ENCODE data around the gene PTH2R. TPM values are rescaled to one million over a fixed set of nuclear protein-coding genes. Genes with fewer than 3 reads are reported as not detected.

Gene PTH2R
- total RNA-seq, 1 experiment from 2014 or later, result not detected

- CTCF ChIA-PET, result no interaction called here
- Histone ChIP-seq H3F3A (ENCODE audit: insufficient read depth, low read depth) (no peaks in the 10 kb centered on the region), H3K4me3 (no peak overlapping the region), H4K20me1 (ENCODE audit: insufficient read depth) (no peaks in the 10 kb centered on the region), H3K4me2 (no peak overlapping the region), H3K9me2 (ENCODE audit: insufficient read depth) (no peaks in the 10 kb centered on the region; the same call in 1 of the 2 replicates), H3K9me3 (ENCODE audit: insufficient read depth, low read depth) (no peaks in the 10 kb centered on the region), H3K4me1 (replicated peaks; ENCODE audit: insufficient read depth) (no peaks in the 10 kb centered on the region), H2AFZ (no peak overlapping the region), H3K36me3 (ENCODE audit: low read depth) (no peaks in the 10 kb centered on the region), H3K79me2 (ENCODE audit: low read depth) (no peaks in the 10 kb centered on the region), H3K27me3 (ENCODE audit: insufficient read depth, low read depth) (no peaks in the 10 kb centered on the region), H3K27ac (no peak overlapping the region)
- no TSS peak for BruUV-seq (replicated peaks)
- TF ChIP-seq EZH2 (IDR thresholded peaks at IDR 0.05; ENCODE audit: low read depth), result no peak
- no peak for TF ChIP-seq CTCF (conservative IDR thresholded peaks at IDR 0.05)
- POLR2A ChIA-PET (ENCODE audit: unreplicated experiment), result no interaction called here
- DNase-seq, result no peak
- intact Hi-C loops (cut with micrococcal nuclease; ENCODE audit: unreplicated experiment), result no loop called here
Observed at GRCh38 chr2:208451061-208451460, 44.5 kb downstream of the PTH2R start.

GRCh38 chr2:208454861-208455260, 48.3 kb downstream of the PTH2R start:
- Histone ChIP-seq H3K9me3 (ENCODE audit: insufficient read depth, low read depth) (no peaks in the 10 kb centered on the region), H3K79me2 (ENCODE audit: low read depth) (no peaks in the 10 kb centered on the region), H3K9me2 (ENCODE audit: insufficient read depth) (no peaks in the 10 kb centered on the region; the same call in 1 of the 2 replicates), H3F3A (ENCODE audit: insufficient read depth, low read depth) (no peaks in the 10 kb centered on the region), H3K4me1 (replicated peaks; ENCODE audit: insufficient read depth) (no peaks in the 10 kb centered on the region), H4K20me1 (ENCODE audit: insufficient read depth) (no peaks in the 10 kb centered on the region), H2AFZ (no peak overlapping the region), H3K27ac (no peak overlapping the region), H3K4me2 (no peak overlapping the region), H3K36me3 (ENCODE audit: low read depth) (no peaks in the 10 kb centered on the region), H3K27me3 (ENCODE audit: insufficient read depth, low read depth) (no peaks in the 10 kb centered on the region), H3K4me3 (no peak overlapping the region)
- intact Hi-C loops (cut with micrococcal nuclease; ENCODE audit: unreplicated experiment), result no loop called here
- POLR2A ChIA-PET (ENCODE audit: unreplicated experiment), result no interaction called here
- CTCF ChIA-PET, result no interaction called here
- BruUV-seq (replicated peaks), result no TSS peak
- no peak for DNase-seq
- TF ChIP-seq CTCF (conservative IDR thresholded peaks at IDR 0.05) (no peak), EZH2 (IDR thresholded peaks at IDR 0.05; ENCODE audit: low read depth) (no peak)

GRCh38 chr2:208463721-208464120, 57.1 kb downstream of the PTH2R start:
- Histone ChIP-seq H3K4me2 (no peak overlapping the region), H3K9me3 (ENCODE audit: insufficient read depth, low read depth) (no peaks in the 10 kb centered on the region), H3K27ac (no peak overlapping the region), H3K27me3 (ENCODE audit: insufficient read depth, low read depth) (no peaks in the 10 kb centered on the region), H3K4me1 (replicated peaks; ENCODE audit: insufficient read depth) (no peaks in the 10 kb centered on the region), H3F3A (ENCODE audit: insufficient read depth, low read depth) (no peaks in the 10 kb centered on the region), H3K36me3 (ENCODE audit: low read depth) (no peaks in the 10 kb centered on the region), H2AFZ (no peak overlapping the region), H3K9me2 (ENCODE audit: insufficient read depth) (no peaks in the 10 kb centered on the region), H4K20me1 (ENCODE audit: insufficient read depth) (no peaks in the 10 kb centered on the region), H3K4me3 (no peak overlapping the region), H3K79me2 (ENCODE audit: low read depth) (no peaks in the 10 kb centered on the region)
- CTCF ChIA-PET, result no interaction called here
- POLR2A ChIA-PET (ENCODE audit: unreplicated experiment), result no interaction called here
- no peak for DNase-seq
- BruUV-seq (replicated peaks), result no TSS peak
- TF ChIP-seq EZH2 (IDR thresholded peaks at IDR 0.05; ENCODE audit: low read depth) (no peak), CTCF (conservative IDR thresholded peaks at IDR 0.05) (no peak)
- intact Hi-C loops (cut with micrococcal nuclease; ENCODE audit: unreplicated experiment), result no loop called here

All from PC-9 (cell line).